Measurements from ENCODE around the gene MAP9. TPM values are rescaled to one million over a fixed set of nuclear protein-coding genes. Genes with fewer than 3 reads are reported as not detected.

The MAP9 gene
- total RNA-seq, 1 donor from 2014 or later: 21.0 TPM

- Histone ChIP-seq H3K4me1 (ENCODE audit: insufficient read depth, low read length) (no peaks in the 10 kb centered on the region), H3K27ac (ENCODE audit: low read depth, low read length) (no peak overlapping the region), H3K79me2 (ENCODE audit: insufficient read depth, low read length) (no peaks in the 10 kb centered on the region), H3K9ac (ENCODE audit: low read length) (no peak overlapping the region), H3K4me3 (ENCODE audit: insufficient read depth, low read depth, low read length) (no peak overlapping the region), H3K4me2 (ENCODE audit: low read length) (no peak overlapping the region), H3K27me3 (ENCODE audit: insufficient read depth, low read length) (no peaks in the 10 kb centered on the region), H4K20me1 (ENCODE audit: insufficient read depth, low read length) (no peaks in the 10 kb centered on the region), H2AFZ (ENCODE audit: low read depth, low read length) (no peak overlapping the region), H3K36me3 (ENCODE audit: insufficient read depth, low read length) (no peaks in the 10 kb centered on the region), H3K9me3 (ENCODE audit: insufficient read depth, low read depth, low read length) (no peaks in the 10 kb centered on the region)
- no peak for TF ChIP-seq EZH2 (IDR thresholded peaks at IDR 0.05; ENCODE audit: insufficient read depth, low read length)
- TF ChIP-seq CTCF (IDR thresholded peaks at IDR 0.05; ENCODE audit: insufficient read depth, low read depth, low read length): no peak
- no peaks in the 10 kb centered on the region for H3K36me3 Mint-ChIP-seq (ENCODE audit: low read depth, unreplicated experiment)
- H3K9me3 Mint-ChIP-seq (ENCODE audit: unreplicated experiment): peaks cover 2% of the 10 kb centered on the region
- no peak overlapping the region for H3K27ac Mint-ChIP-seq (ENCODE audit: unreplicated experiment)
- no peaks in the 10 kb centered on the region for H3K4me1 Mint-ChIP-seq (ENCODE audit: low read depth, unreplicated experiment)
- FAIRE-seq (no peak), DNase-seq (ENCODE audit: low read depth) (no peak)
- H3K4me3 Mint-ChIP-seq (ENCODE audit: unreplicated experiment): no peak overlapping the region
- no peaks in the 10 kb centered on the region for H3K27me3 Mint-ChIP-seq (ENCODE audit: low read depth, unreplicated experiment)
Measured at GRCh38 chr4:155419266-155419665, 42.5 kb upstream of the MAP9 start.

GRCh38 chr4:155415662-155416061 lies 38.9 kb upstream of the MAP9 start:
- Histone ChIP-seq H4K20me1 (ENCODE audit: insufficient read depth, low read length) (no peaks in the 10 kb centered on the region), H3K27ac (ENCODE audit: low read depth, low read length) (no peak overlapping the region), H2AFZ (ENCODE audit: low read depth, low read length) (no peak overlapping the region), H3K36me3 (ENCODE audit: insufficient read depth, low read length) (no peaks in the 10 kb centered on the region), H3K4me2 (ENCODE audit: low read length) (no peak overlapping the region), H3K9me3 (ENCODE audit: insufficient read depth, low read depth, low read length) (no peaks in the 10 kb centered on the region), H3K9ac (ENCODE audit: low read length) (no peak overlapping the region), H3K4me3 (ENCODE audit: insufficient read depth, low read depth, low read length) (no peak overlapping the region), H3K79me2 (ENCODE audit: insufficient read depth, low read length) (no peaks in the 10 kb centered on the region), H3K27me3 (ENCODE audit: insufficient read depth, low read length) (no peaks in the 10 kb centered on the region), H3K4me1 (ENCODE audit: insufficient read depth, low read length) (no peaks in the 10 kb centered on the region)
- Mint-ChIP-seq H3K9me3 (ENCODE audit: unreplicated experiment) (no peaks in the 10 kb centered on the region), H3K4me3 (ENCODE audit: unreplicated experiment) (no peak overlapping the region), H3K4me1 (ENCODE audit: low read depth, unreplicated experiment) (no peaks in the 10 kb centered on the region), H3K36me3 (ENCODE audit: low read depth, unreplicated experiment) (no peaks in the 10 kb centered on the region), H3K27me3 (ENCODE audit: low read depth, unreplicated experiment) (no peaks in the 10 kb centered on the region), H3K27ac (ENCODE audit: unreplicated experiment) (no peak overlapping the region)
- TF ChIP-seq EZH2 (IDR thresholded peaks at IDR 0.05; ENCODE audit: insufficient read depth, low read length) (no peak), CTCF (IDR thresholded peaks at IDR 0.05; ENCODE audit: insufficient read depth, low read depth, low read length) (no peak)
- FAIRE-seq: no peak
- no peak for DNase-seq (ENCODE audit: low read depth)

- Histone ChIP-seq H3K27me3 (ENCODE audit: insufficient read depth, low read length) (no peaks in the 10 kb centered on the region), H4K20me1 (ENCODE audit: insufficient read depth, low read length) (no peaks in the 10 kb centered on the region), H3K4me1 (ENCODE audit: insufficient read depth, low read length) (no peaks in the 10 kb centered on the region), H3K9me3 (ENCODE audit: insufficient read depth, low read depth, low read length) (no peaks in the 10 kb centered on the region), H3K4me2 (ENCODE audit: low read length) (no peak overlapping the region), H3K9ac (ENCODE audit: low read length) (no peak overlapping the region), H3K79me2 (ENCODE audit: insufficient read depth, low read length) (no peaks in the 10 kb centered on the region), H3K27ac (ENCODE audit: low read depth, low read length) (no peak overlapping the region), H3K36me3 (ENCODE audit: insufficient read depth, low read length) (no peaks in the 10 kb centered on the region), H2AFZ (ENCODE audit: low read depth, low read length) (no peak overlapping the region), H3K4me3 (ENCODE audit: insufficient read depth, low read depth, low read length) (no peak overlapping the region)
- Mint-ChIP-seq H3K4me1 (ENCODE audit: low read depth, unreplicated experiment) (no peaks in the 10 kb centered on the region), H3K9me3 (ENCODE audit: unreplicated experiment) (no peaks in the 10 kb centered on the region), H3K27ac (ENCODE audit: unreplicated experiment) (no peak overlapping the region), H3K36me3 (ENCODE audit: low read depth, unreplicated experiment) (no peaks in the 10 kb centered on the region), H3K27me3 (ENCODE audit: low read depth, unreplicated experiment) (no peaks in the 10 kb centered on the region), H3K4me3 (ENCODE audit: unreplicated experiment) (no peak overlapping the region)
- TF ChIP-seq CTCF (IDR thresholded peaks at IDR 0.05; ENCODE audit: insufficient read depth, low read depth, low read length): no peak
- no peak for TF ChIP-seq EZH2 (IDR thresholded peaks at IDR 0.05; ENCODE audit: insufficient read depth, low read length)
- FAIRE-seq (no peak), DNase-seq (ENCODE audit: low read depth) (no peak)
Measured at GRCh38 chr4:155413451-155413850, 36.7 kb upstream of the MAP9 start.

All from astrocyte (in vitro differentiated cells and primary cell).